NCI-H2029 treated with DMSO at 0.1 percent for 48 hours (cell line): ENCODE results near the gene DACT2.
"Not testable (repeated sequence)": the region's sequence is repeated elsewhere in the genome, so short reads cannot be mapped to it uniquely, and the experiment has no call there.

Experiments
- DNase-seq: peaks from one replicate; lab custom pipeline; 2025; lab: John Stamatoyannopoulos, UW

The DACT2 gene

GRCh38 chr6:168319279-168320111 lies at the start of gene DACT2:
Gene DACT2 (minus strand): TSS chr6:168319777. CDS start chr6:168319633, 144 bp downstream.
- no peak for DNase-seq

DNA sequence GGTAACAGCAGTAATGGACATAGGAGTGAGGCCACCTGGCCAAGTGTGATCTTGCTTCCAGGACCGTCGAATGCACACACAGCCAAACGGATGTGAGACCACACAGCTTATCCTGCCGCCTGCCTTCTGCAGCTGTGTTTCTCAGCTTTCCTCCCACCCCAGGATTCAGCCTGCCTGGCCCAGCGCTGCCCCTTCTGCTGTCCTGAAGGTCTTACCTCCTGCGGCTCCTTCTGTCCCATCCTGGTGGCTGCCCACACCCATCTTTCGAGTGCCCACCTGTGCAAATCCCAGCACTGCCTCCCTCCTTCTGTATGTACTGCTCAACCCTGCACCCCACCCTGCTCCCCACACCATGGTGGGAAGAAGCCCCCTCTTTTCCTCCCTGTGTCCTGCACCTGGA lies 49.4 kb upstream of the DACT2 start:
- no peak for DNase-seq

DNA sequence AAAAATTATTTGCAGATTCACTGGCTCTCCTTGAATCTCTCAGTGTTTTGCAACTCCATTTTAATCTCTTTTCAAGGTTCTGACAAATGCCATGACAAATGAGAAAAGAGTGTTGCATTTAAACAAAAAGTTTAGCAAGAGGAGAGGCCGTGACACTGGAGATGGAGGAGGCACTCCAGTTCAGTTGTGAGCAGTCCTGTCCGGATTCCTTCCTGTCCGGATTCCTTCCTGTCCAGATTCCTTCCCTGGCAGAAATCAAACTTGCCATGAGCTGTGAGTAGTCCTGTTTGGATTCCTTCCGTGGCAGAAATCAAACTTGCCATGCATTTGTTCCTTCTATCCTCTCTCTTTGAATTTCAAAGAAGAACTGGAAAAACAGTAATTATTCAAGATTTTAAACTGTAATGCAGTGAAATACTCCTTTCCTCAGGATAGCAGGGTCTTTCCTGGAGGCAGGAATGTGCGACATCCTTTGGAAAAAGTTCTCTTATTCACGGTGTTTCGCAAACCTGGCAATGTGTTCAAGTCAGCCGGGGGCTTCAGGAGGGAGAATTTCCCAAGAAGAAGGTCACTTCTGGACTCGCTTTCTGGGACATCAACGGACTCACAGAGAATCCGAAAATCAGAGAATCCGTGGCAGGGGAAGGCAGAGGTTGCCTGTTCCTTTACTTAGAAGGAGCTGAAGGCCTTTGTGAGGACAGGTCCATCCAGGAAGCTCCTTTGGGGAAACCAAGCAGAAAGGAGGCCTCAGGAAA lies 48.7 kb upstream of the DACT2 start:
- no peak for DNase-seq

GRCh38 chr6:168367285-168367751 lies 47.7 kb upstream of the DACT2 start:
- DNase-seq, result peak; percentile 41

DNA sequence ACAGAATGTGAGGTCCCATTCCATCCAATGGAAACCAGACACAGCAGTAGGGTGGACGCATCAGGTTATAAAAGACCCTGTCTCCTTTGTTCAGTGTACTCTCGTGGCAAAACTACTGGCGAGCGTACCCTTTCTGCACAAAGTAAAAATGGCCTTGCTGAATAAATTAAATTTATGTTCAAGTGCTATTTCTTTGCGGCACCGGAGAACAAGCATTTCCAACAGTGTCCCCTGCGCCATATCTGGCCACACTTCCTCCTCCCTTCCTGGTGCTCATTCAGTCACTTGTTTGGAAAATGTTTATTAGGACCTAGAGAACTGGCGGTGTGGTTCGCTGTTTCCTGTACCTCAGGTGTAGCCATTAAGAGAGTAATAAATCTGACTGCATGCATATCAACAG lies 46.9 kb upstream of the DACT2 start:
- no peak for DNase-seq

GRCh38 chr6:168365422-168366165 lies 46.0 kb upstream of the DACT2 start:
- no peak for DNase-seq

- DNase-seq, result no peak
Measured at GRCh38 chr6:168364793-168365421, 45.3 kb upstream of the DACT2 start.

DNA sequence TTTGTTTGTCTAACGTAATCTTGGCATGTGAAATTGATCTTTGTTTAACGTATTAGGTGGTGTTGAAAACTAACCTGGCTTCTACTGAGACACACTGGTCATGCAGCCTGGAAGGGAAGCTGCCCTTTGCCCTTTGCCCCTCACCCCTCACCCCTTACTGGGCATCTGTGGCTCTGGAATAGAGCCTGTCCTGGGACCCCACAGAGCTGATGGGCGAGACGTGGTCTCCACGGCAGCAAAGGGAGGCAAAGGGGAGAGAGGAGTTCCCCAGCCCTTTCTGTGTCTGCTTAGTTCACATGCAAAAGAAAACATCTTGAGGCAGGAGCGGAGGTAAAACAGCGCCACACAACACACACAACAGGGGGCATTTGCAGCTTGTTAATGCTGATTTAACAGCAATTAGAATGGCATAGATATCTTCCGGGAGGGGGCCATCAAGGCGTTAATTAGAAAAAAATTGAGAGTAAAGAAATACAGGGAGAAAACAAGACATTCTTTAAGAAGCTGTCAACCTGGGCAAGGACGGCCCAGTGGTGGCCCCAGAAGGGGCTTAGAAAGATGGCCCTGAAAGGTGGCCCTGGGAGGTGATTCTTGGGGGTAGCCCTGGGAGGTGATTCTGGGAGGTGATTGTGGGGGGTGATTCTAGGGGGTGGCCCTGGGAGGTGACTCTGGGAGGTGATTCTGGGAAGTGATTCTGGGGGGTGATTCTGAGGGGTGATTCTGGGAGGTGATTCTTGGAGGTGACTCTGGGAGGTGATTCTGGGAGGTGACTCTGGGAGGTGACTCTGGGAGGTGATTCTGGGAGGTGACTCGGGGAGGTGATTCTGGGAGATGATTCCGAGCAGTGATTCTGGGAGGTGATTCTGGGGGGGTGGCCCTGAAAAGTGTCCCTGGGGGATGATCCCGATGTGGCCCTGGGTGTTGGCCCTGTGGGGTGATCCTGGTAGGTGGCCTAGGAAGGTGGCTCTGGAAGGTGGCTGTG lies 44.5 kb upstream of the DACT2 start:
- DNase-seq, result no peak

DNA sequence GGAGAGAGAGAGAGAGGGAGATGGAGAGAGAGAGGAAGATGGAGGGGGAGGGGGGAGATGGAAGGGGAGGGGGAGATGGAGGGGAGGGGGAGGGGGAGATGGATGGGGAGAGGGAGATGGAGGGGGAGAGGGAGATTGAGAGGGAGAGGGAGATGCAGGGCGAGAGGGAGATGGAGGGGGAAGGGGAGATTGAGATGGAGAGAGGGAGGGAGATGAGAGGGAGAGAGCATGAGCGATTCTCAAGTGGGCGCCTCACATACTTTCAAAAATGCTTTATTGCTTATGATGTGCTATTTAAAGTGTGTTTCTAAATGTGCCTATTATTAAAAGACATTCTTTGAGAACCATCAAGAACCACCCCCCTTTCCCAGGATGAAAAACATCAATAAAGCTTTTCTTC lies 43.7 kb upstream of the DACT2 start:
- DNase-seq, result no peak

DNA sequence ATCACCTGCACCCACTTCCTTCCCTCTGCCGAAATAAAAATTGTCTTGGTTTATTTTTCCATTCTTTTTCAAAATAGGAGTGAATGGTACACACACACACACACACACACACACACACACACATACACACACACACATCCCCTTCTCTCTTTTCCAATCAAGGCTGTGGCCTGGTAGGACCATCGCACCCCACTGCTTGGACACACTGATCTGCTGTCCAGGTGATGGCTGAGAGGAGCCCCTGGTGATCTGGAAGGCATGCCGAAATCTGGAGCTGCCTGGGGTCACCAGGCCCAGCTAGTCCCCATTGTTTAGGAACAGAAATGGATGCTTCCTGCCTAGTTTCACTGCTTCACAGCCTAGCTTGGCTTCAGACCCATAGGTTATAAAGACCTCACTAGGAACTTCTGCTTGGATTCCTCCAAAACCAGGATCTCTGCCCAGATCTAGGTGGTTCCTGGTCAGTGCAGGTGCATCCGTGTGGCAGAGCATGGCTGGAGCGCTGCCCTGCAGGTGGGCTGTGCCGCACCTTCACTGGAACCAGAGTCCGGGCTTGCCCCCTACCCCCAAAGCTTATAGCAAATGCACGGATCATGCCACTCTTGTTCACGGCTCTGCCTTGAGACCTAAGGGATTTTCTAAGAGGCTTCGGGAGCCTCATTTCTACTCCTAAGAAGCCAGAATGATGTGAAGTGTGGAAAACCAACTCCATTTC lies 42.9 kb upstream of the DACT2 start:
- DNase-seq, result no peak

GRCh38 chr6:168361766-168362165 lies 42.2 kb upstream of the DACT2 start:
- DNase-seq, result no peak

- DNase-seq, result no peak
Measured at GRCh38 chr6:168359794-168360193, 40.2 kb upstream of the DACT2 start.

DNA sequence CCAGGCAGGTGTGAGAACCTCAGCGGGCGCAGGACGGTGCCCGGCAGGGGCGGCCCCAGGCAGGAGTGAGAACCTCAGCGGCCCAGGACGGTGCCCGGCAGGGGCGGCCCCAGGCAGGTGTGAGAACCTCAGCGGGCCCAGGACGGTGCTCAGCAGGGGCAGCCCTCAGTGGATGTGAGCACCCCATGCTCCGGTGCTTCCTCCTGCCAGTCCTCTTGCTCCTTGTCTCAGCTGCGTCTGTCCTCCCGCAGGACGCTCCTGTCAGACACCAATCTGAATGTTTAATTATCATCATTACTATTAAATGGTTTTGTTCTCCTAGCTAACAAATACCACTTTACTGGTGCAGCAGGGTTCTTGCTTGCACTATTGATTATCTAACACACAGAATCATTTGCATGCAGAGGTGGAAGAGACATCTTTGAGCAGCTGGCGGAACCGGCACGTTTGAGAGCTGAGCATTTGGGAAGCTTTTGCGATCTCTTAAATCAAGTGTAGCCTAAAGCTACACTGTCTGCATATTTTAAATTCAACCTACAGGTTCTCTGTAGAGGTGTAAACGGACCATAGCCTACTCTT lies 39.4 kb upstream of the DACT2 start:
- no peak for DNase-seq

GRCh38 chr6:168356872-168357271 lies 37.3 kb upstream of the DACT2 start:
- DNase-seq, result not testable (repeated sequence)

- DNase-seq, result peak; percentile 43
Measured at GRCh38 chr6:168355716-168356522, 36.3 kb upstream of the DACT2 start.

GRCh38 chr6:168354338-168354737 lies 34.8 kb upstream of the DACT2 start:
- no peak for DNase-seq

DNA sequence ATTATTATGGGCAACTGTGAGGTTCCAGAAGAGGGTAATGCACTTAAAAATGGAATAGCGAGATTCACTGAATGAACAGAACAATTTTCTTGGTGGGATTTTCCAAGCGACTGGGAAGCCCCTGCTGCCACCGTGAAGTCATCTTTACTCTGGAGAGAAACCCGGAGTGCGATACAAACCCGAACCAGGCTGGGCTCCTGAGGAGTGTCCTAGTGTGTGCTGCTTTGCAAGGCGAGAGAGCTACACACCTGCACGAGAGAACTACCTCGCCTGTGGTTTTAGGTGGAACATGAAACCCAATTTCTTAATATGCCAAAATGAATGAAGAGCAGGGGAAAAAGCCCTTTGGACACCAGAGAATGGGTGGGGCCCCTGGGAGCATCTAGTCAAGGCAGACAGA lies 33.5 kb upstream of the DACT2 start:
- DNase-seq, result no peak

- DNase-seq, result no peak
Measured at GRCh38 chr6:168352096-168352495, 32.5 kb upstream of the DACT2 start.

DNA sequence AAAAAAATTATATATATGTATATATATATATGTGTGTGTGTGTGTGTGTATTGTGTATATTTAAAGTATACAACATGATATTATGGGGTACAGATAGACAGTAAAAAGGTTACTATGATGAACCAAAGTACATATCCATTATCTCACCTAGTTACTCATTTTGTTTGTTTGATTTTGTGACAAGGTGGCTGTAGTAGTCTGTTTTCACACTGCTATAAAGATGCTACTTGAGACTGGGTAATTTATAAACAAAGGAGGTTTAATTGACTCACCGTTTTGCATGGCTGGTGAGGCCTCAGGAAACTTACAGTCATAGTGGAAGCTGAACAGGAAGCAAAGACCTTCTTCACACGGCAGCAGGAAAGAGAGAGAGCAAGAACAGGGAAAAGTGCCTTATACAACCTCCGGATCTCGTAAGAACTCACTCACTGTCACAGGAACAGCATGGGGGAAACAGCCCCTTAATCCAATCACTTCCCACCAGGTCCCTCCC lies 30.2 kb upstream of the DACT2 start:
- no peak for DNase-seq
